Activated CD4-positive, alpha-beta T cell treated with anti-CD3 and anti-CD28 coated beads, Interleukin-2, Interleukin-4, amounts not matched to agents 100 ng/mL and 50 ng/mL, durations not matched to agents 16 hours and 8 hours (primary cell): Measurements from ENCODE around the gene SMYD3.

Experiments
- DNase-seq: peaks from one replicate; pipeline ENCODE4 v3.0.0-alpha.2; 2020; ENCODE audit warnings: low spot score

Gene SMYD3

GRCh38 chr1:246506674-246507481 is at the start of gene SMYD3:
Gene SMYD3 (minus strand): TSS chr1:246507279.
- peak; percentile 87 for DNase-seq

- DNase-seq, result no peak
Measured at GRCh38 chr1:246554201-246554600, 47.1 kb upstream of the SMYD3 start.

DNA sequence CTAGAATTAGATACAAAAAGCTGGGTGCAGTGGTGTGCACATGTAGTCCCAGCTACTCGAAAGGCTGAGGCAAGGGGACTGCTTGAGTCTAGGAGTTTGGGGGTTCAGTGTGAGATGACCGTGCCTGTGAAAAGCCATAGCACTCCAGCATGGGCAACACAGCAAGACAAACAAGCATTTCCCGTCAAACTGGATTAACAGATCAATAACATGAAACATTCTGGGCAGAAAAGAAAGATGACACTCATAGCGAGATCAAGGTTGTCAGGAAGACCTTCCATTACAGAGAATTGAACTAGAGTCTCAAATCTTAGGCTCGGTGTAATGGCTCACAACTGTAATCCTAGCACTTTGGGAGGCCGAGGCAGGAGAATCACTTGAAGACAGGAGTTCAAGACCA is 45.0 kb upstream of the SMYD3 start:
- no peak for DNase-seq

- no peak for DNase-seq
Measured at GRCh38 chr1:246550402-246550801, 43.3 kb upstream of the SMYD3 start.

- DNase-seq, result no peak
Measured at GRCh38 chr1:246549665-246550064, 42.6 kb upstream of the SMYD3 start.

- DNase-seq, result no peak
Measured at GRCh38 chr1:246544001-246544400, 36.9 kb upstream of the SMYD3 start.

DNA sequence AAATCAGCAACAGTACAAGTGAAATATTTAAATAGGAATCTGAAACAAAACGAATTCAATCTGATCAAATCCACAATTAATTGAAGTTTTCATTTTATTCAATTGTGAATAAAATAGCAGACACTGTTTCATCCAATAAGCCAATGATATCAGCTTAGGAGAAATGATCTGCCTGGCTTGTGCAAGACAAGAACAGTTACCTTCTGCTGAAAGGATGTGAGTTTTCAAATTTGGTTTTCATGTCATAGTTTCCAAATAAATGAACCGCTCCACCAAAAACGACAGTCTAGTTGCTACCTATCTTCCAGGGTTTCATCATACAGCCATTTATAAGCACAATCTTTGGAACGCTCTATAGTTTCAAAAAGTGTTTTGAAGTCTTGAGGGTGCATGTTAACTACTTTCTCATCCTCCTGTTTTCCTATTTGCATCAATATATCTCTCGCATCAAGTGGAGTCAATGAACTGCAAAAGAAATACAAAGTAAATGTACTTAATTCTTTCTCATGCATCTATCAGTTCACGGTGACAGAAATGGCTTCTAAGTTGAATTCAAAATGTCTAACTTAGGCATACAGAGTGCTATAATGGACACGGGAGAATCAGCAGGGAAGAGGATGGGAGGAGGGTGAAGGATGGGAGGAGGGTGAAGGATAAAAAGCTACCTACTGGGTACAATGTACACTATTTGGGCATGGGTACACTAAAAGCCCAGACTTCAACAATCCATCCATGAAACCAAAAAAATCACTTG is 33.8 kb upstream of the SMYD3 start:
- DNase-seq, result no peak

DNA sequence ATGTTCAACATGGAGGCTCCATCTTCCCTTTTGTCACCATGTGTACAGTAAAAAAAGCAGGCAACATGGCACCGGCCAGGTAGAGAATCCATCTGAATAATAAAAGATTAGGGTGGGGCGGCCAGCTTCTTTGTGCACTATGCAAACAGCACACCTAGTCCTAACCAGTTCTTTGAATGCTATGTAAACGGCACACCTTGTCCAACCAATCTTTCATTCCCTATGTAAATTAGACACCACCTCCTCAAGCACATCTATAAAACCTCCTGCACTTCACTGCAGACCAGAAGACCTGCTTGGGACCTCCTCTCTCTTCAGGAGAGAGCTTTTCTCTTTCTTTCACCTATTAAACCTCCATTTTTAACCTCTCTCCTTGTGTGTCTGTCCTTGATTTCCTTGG is 30.8 kb upstream of the SMYD3 start:
- no peak for DNase-seq

DNA sequence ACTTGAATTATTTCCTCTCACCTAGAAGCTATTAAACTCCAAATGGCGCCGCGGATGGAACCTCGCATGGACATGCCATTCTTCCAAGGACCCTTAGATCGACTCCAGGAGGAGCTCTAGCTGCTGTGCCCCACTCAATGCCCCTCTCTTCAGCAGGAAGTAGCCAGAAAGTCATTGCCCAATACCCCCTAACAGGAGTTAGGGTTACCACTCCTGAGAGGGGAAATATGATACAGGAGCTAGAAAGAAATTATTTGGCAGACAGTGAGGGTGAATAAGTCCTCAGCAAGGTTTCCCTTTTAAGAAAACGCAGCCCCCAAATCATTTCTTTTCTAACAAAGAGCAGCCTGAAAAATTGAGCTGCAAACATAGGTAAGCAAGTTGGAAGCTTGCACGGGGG is 30.4 kb upstream of the SMYD3 start:
- no peak for DNase-seq

- DNase-seq, result no peak
Measured at GRCh38 chr1:246534114-246534513, 27.0 kb upstream of the SMYD3 start.

GRCh38 chr1:246533371-246533905 is 26.4 kb upstream of the SMYD3 start:
- DNase-seq, result no peak

- no peak for DNase-seq
Measured at GRCh38 chr1:246532519-246532918, 25.4 kb upstream of the SMYD3 start.

DNA sequence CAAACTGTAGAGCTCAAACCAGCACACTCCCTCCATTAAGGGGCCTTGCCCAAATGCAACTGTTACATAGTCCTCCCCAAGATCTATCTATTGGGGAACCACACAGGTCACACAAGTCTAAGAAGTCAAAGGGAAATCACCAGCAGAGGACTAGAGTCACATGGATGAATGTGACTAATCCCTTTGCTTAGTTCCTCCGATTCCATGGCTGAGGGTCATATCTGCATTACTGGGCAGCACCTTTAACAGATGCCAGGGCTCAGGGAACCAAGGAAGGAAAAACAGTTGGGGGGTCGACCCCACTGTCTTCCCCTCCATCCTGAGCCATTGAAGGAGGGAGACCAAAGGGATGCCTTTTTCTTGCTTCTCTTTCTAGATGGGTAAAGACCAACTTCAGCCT is 23.4 kb upstream of the SMYD3 start:
- DNase-seq, result no peak

GRCh38 chr1:246528933-246529731 is 22.1 kb upstream of the SMYD3 start:
- DNase-seq, result no peak

DNA sequence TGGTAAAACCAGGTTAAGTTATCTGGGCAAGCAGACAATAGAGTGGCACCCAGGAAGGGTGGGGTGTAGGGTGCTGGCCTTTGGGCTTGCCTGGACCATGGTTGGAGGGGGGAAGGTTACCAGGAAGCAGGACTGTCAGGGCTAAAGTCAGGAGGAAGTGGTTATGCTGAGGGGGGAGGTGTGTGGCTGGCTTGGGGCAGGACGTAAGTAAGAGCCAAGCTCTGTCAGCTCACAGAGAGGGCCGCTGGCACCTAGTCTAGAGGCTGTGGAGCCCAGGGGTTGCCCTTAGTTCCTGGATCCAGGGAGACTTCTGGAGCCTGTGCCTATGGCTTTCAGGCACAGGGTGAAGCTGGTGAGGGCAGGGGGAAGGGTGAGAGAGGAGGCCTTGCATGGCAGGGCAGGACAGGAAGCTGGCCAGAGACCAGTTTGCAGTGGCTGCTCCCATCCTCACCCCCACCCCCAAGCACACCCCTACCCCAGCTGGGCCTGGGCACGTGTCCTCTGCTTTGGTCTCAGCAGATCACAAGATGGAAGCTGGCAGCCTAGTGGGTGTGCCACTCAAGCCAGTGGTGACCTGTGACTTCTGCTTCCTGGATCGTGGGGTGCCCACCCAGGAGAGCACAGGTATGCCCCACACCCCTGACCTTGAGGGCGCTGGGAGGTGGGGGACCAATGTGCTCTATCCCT is 20.5 kb upstream of the SMYD3 start:
- no peak for DNase-seq

GRCh38 chr1:246526915-246527314 is 19.8 kb upstream of the SMYD3 start:
- DNase-seq, result no peak

GRCh38 chr1:246526380-246526779 is 19.3 kb upstream of the SMYD3 start:
- DNase-seq, result no peak

GRCh38 chr1:246519514-246519913 is 12.4 kb upstream of the SMYD3 start:
- no peak for DNase-seq

GRCh38 chr1:246518456-246519205 is 11.6 kb upstream of the SMYD3 start:
- DNase-seq, result no peak

DNA sequence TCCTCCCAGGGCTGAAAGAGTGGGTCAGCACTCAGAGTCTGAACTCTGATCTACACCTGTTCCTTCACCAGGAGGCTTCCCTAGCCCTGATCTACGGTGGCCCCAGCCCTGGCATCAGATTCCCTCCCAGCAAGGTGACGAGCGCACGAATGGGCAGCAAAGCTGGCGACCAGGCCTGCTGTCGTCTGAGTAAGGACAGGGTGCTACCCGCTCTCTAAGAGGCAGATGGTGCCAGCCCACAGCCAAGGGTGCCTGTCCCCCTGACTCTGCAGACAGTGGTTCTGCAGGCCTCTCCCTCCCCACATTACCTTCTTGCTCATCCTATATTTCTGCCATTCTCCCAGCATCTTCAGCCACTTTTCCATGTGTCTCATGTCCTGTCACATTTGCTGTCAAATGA is 10.3 kb upstream of the SMYD3 start:
- DNase-seq, result no peak

GRCh38 chr1:246516126-246516525 is 9.0 kb upstream of the SMYD3 start:
- DNase-seq, result no peak
